ENCODE results near the gene RCCD1.

GRCh38 chr15:90974216-90974615, 19.5 kb downstream of the RCCD1 start:
- TF ChIP-seq CTCF (IDR thresholded peaks at IDR 0.05; ENCODE audit: control extremely low read depth in 1 of 3, insufficient read depth in 1 of 3, low read depth in 1 of 3, low read length in 3 of 3): no peak
- TF ChIP-seq MAFK (IDR thresholded peaks at IDR 0.05; ENCODE audit: low read depth, low read length): no peak
- no peak for TF ChIP-seq RXRA (IDR thresholded peaks at IDR 0.05; ENCODE audit: insufficient read depth, low read depth, low read length)
- no peak for TF ChIP-seq YY1 (IDR thresholded peaks at IDR 0.05; ENCODE audit: low read depth, low read length)

All from H1 (cell line).